Ectodermal cell (in vitro differentiated cells): Measurements from ENCODE around the gene DENND2C.

ENCODE experiments used
- H3K27ac ChIP-seq: 2 replicates; pipeline ENCODE4 v1.7.0; 2013; ENCODE audit warnings: mild to moderate bottlenecking, low read depth, low read length; ENCODE audit not compliant: insufficient read depth, poor library complexity, severe bottlenecking
- H3K27me3 ChIP-seq: 2 replicates; pipeline ENCODE4 v1.7.0; 2013; ENCODE audit warnings: mild to moderate bottlenecking, low read length; ENCODE audit not compliant: insufficient read depth, control insufficient read depth, poor library complexity, severe bottlenecking
- H3K36me3 ChIP-seq: one replicate; pipeline ENCODE4 v1.7.0; 2013; ENCODE audit warnings: low read length; ENCODE audit not compliant: control insufficient read depth, insufficient read depth
- H3K4me1 ChIP-seq: one replicate; pipeline ENCODE4 v1.7.0; 2013; ENCODE audit warnings: low read length; ENCODE audit not compliant: control insufficient read depth, insufficient read depth
- H3K4me3 ChIP-seq: 2 replicates; pipeline ENCODE4 v1.7.0; 2013; ENCODE audit warnings: low read depth, low read length, control low read depth; ENCODE audit not compliant: insufficient read depth
- H3K9me3 ChIP-seq: 2 replicates; pipeline ENCODE4 v1.7.0; 2013; ENCODE audit warnings: mild to moderate bottlenecking, low read length, moderate library complexity; ENCODE audit not compliant: control insufficient read depth
- WGBS, 2 experiments: methylation state at CpG; one replicate each; pipeline ENCODE4 v1.1.7; 2013; ENCODE audit warnings: missing lambda C conversion rate in 2 of 2; 5-methylcytosine and 5-hydroxymethylcytosine counted together

Gene DENND2C

GRCh38 chr1:114702737-114703136, 32.9 kb upstream of the DENND2C start:
- WGBS, 2 experiments: 93% methylated on average over 3 to 4 of the region's 5 CpGs
- H3K36me3 ChIP-seq: peaks cover 13% of the 10 kb centered on the region
- H3K27me3 ChIP-seq: peaks cover 8% of the 10 kb centered on the region
- H3K9me3 ChIP-seq: no peaks in the 10 kb centered on the region
- no peak overlapping the region for H3K27ac ChIP-seq
- H3K4me3 ChIP-seq: no peak overlapping the region
- H3K4me1 ChIP-seq: no peaks in the 10 kb centered on the region

- Histone ChIP-seq H3K4me1 (no peaks in the 10 kb centered on the region), H3K36me3 (peaks cover 5% of the 10 kb centered on the region), H3K27me3 (peaks cover 8% of the 10 kb centered on the region), H3K4me3 (no peak overlapping the region), H3K27ac (no peak overlapping the region), H3K9me3 (no peaks in the 10 kb centered on the region)
- 96 to 100% methylated on average over 1 to 2 of the region's 2 CpGs for WGBS, 2 experiments
These were observed 32.1 kb upstream of the DENND2C start for GRCh38 chr1:114701931-114702330.

- Histone ChIP-seq H3K4me3 (no peak overlapping the region), H3K9me3 (no peaks in the 10 kb centered on the region), H3K36me3 (no peaks in the 10 kb centered on the region), H3K27me3 (peaks cover 8% of the 10 kb centered on the region), H3K27ac (no peak overlapping the region), H3K4me1 (no peaks in the 10 kb centered on the region)
- 87 to 88% methylated on average over 4 of the region's 4 CpGs for WGBS, 2 experiments
These were observed 30.3 kb upstream of the DENND2C start for GRCh38 chr1:114700036-114700600.

- H3K9me3 ChIP-seq: no peaks in the 10 kb centered on the region
- H3K4me1 ChIP-seq: no peaks in the 10 kb centered on the region
These were observed 27.0 kb upstream of the DENND2C start for GRCh38 chr1:114696810-114697209.

GRCh38 chr1:114695430-114696058, 25.7 kb upstream of the DENND2C start, which contains the start of gene AMPD1:
Gene AMPD1 (minus strand): TSS chr1:114695546. CDS start chr1:114695471, 75 bp downstream.
- H3K4me3 ChIP-seq: no peak within 1 kb of the TSS
- no peaks in the 10 kb centered on the region for H3K4me1 ChIP-seq
- 90 to 94% methylated on average over 3 to 6 of the region's 6 CpGs for WGBS, 2 experiments
- H3K36me3 ChIP-seq: no peaks in the 10 kb centered on the region
- H3K27ac ChIP-seq: no peak within 1 kb of the TSS
- H3K27me3 ChIP-seq: peaks cover 8% of the 10 kb centered on the region
- no peaks in the 10 kb centered on the region for H3K9me3 ChIP-seq

More at GRCh38 chr1:114696810-114697209, 27.0 kb upstream of the DENND2C start:
- H3K36me3 ChIP-seq: no peaks in the 10 kb centered on the region
- peaks cover 8% of the 10 kb centered on the region for H3K27me3 ChIP-seq
- no peak overlapping the region for H3K4me3 ChIP-seq
- H3K27ac ChIP-seq: no peak overlapping the region

- H3K4me1 ChIP-seq: no peaks in the 10 kb centered on the region
- WGBS, 2 experiments: 89 to 95% methylated on average over 7 to 8 of the region's 9 CpGs
- no peaks in the 10 kb centered on the region for H3K36me3 ChIP-seq
- H3K4me3 ChIP-seq: no peak overlapping the region
- H3K27ac ChIP-seq: no peak overlapping the region
- H3K9me3 ChIP-seq: no peaks in the 10 kb centered on the region
- peaks cover 3% of the 10 kb centered on the region for H3K27me3 ChIP-seq
These were observed 24.9 kb upstream of the DENND2C start for GRCh38 chr1:114694540-114695310.

- Histone ChIP-seq H3K4me1 (no peaks in the 10 kb centered on the region), H3K4me3 (no peak overlapping the region), H3K9me3 (no peaks in the 10 kb centered on the region), H3K36me3 (no peaks in the 10 kb centered on the region), H3K27me3 (no peaks in the 10 kb centered on the region), H3K27ac (no peak overlapping the region)
- 97 to 100% methylated on average over 3 of the region's 3 CpGs for WGBS, 2 experiments
These were observed 23.1 kb upstream of the DENND2C start for GRCh38 chr1:114692947-114693346.

GRCh38 chr1:114691061-114691460, 21.2 kb upstream of the DENND2C start:
- 78 to 89% methylated on average over 2 of the region's 2 CpGs for WGBS, 2 experiments
- Histone ChIP-seq H3K9me3 (no peaks in the 10 kb centered on the region), H3K27me3 (no peaks in the 10 kb centered on the region), H3K4me3 (no peak overlapping the region), H3K36me3 (no peaks in the 10 kb centered on the region), H3K27ac (no peak overlapping the region), H3K4me1 (no peaks in the 10 kb centered on the region)

GRCh38 chr1:114690148-114690547, 20.3 kb upstream of the DENND2C start:
- no peaks in the 10 kb centered on the region for H3K4me1 ChIP-seq
- H3K4me3 ChIP-seq: no peak overlapping the region
- no peaks in the 10 kb centered on the region for H3K36me3 ChIP-seq
- H3K27me3 ChIP-seq: no peaks in the 10 kb centered on the region
- 80 to 88% methylated on average over 1 of the region's 1 CpG for WGBS, 2 experiments
- no peaks in the 10 kb centered on the region for H3K9me3 ChIP-seq
- H3K27ac ChIP-seq: no peak overlapping the region

- H3K27me3 ChIP-seq: no peaks in the 10 kb centered on the region
- no peaks in the 10 kb centered on the region for H3K9me3 ChIP-seq
- no peak overlapping the region for H3K4me3 ChIP-seq
- H3K36me3 ChIP-seq: no peaks in the 10 kb centered on the region
- WGBS, 2 experiments: 85 to 87% methylated on average over 4 of the region's 4 CpGs
- H3K4me1 ChIP-seq: no peaks in the 10 kb centered on the region
- no peak overlapping the region for H3K27ac ChIP-seq
These were observed 18.7 kb upstream of the DENND2C start for GRCh38 chr1:114688526-114688925.
